GM12878 (cell line): ENCODE measurements around the gene GLRA1. TPM values are rescaled to one million over a fixed set of nuclear protein-coding genes. Genes with fewer than 3 reads are reported as not detected.

Experiments used
- ATAC-seq: fragments of 200-7000 bp; cut with Tn5 transposase; 3 replicates; pipeline ENCODE4 v1.9.1; 2020; ENCODE audit warnings: mild to moderate bottlenecking, moderate library complexity
- BruUV-seq: library from RNA; stranded (reverse); fragments of 400-500 nt; replicated peaks from 2 replicates; lab custom pipeline; 2021; lab: Mats Ljungman, UMichigan
- CTCF ChIA-PET: fragments of 300-600 bp; sonication (Branson Sonifier 250); formaldehyde crosslinking; extraction: SDS; loops from one replicate; lab custom pipeline; 2021; ENCODE audit warnings: inconsistent platforms; lab: Yijun Ruan, JAX
- POLR2A ChIA-PET: fragments of 350-600 bp; formaldehyde crosslinking; extraction: SDS; loops from one replicate; lab custom pipeline; 2021; ENCODE audit warnings: inconsistent platforms; lab: Charles Lee
- RAD21 ChIA-PET: fragments of 300-600 bp; sonication (Branson Sonifier 250); formaldehyde crosslinking; loops from one replicate; lab custom pipeline; 2023; ENCODE audit warnings: antibody characterized with exemption; ENCODE audit not compliant: unreplicated experiment; lab: Charles Lee
- SMC1A ChIA-PET: fragments of 300-600 bp; sonication (Branson Sonifier 250); formaldehyde crosslinking; loops from one replicate; lab custom pipeline; 2023; ENCODE audit not compliant: unreplicated experiment, uncharacterized antibody; lab: Charles Lee
- DNase-seq: peaks from one replicate; pipeline ENCODE4 v3.0.0-alpha.2; 2011; ENCODE audit warnings: low read depth, low spot score
- FAIRE-seq: peaks from 3 replicates; lab custom pipeline; 2011; peaks lifted over from hg19 to GRCh38; lab: Jason Lieb, UNC
- H2AFZ ChIP-seq: 2 replicates; pipeline ENCODE4 v1.6.0; 2011; ENCODE audit warnings: low read depth, low read length, control low read depth; ENCODE audit not compliant: control insufficient read depth
- H3K27ac ChIP-seq: 2 replicates; pipeline ENCODE4 v1.5.1; 2011; ENCODE audit warnings: control low read depth; ENCODE audit not compliant: control insufficient read depth, insufficient read depth
- H3K27me3 ChIP-seq, 2 experiments: replicated peaks in 1 of 2; 2 replicates each; pipeline versions ENCODE4 v1.6.0 to v1.6.1; 2011; ENCODE audit warnings: low read length in 1 of 2; ENCODE audit not compliant: control insufficient read depth in 2 of 2, insufficient read depth in 2 of 2
- H3K36me3 ChIP-seq, 2 experiments: 2 replicates each; pipeline ENCODE4 v1.5.1; 2011; ENCODE audit warnings: low read length in 1 of 2; ENCODE audit not compliant: control insufficient read depth in 2 of 2, insufficient read depth in 2 of 2
- H3K4me1 ChIP-seq: 2 replicates; pipeline ENCODE4 v1.6.1; 2011; ENCODE audit warnings: mild to moderate bottlenecking, low read length, moderate library complexity, mixed read lengths; ENCODE audit not compliant: control insufficient read depth, insufficient read depth
- H3K4me2 ChIP-seq: 2 replicates; pipeline ENCODE4 v1.6.0; 2011; ENCODE audit warnings: control low read depth; ENCODE audit not compliant: control insufficient read depth, insufficient read depth
- H3K4me3 ChIP-seq: fragments of 200-600 bp; sonication (generic); 2 replicates; pipeline ENCODE4 v1.5.1; 2016
- H3K79me2 ChIP-seq: 2 replicates; pipeline ENCODE4 v1.6.0; 2011; ENCODE audit warnings: low read length; ENCODE audit not compliant: control insufficient read depth, insufficient read depth
- H3K9ac ChIP-seq: 2 replicates; pipeline ENCODE4 v1.8.0; 2011; ENCODE audit warnings: low read length, control low read depth, mixed read lengths; ENCODE audit not compliant: control insufficient read depth, insufficient read depth
- H3K9me3 ChIP-seq: replicated peaks from 3 replicates; pipeline ENCODE4 v1.5.1; 2011; ENCODE audit warnings: mild to moderate bottlenecking, low read length; ENCODE audit not compliant: control insufficient read depth, insufficient read depth
- H4K20me1 ChIP-seq: 2 replicates; pipeline ENCODE4 v1.6.0; 2011; ENCODE audit not compliant: control insufficient read depth, insufficient read depth
- CBX3 ChIP-seq: fragments of 200-600 bp; sonication (generic); IDR thresholded peaks from 2 replicates; pipeline ENCODE4 v1.6.1; 2016; ENCODE audit warnings: low read depth, borderline replicate concordance
- CREB1 ChIP-seq: IDR thresholded peaks from 2 replicates; pipeline ENCODE4 v1.6.1; 2012; ENCODE audit warnings: low read depth, mild to moderate bottlenecking, inconsistent platforms
- IKZF1 ChIP-seq: fragments of 450-650 bp; conservative IDR thresholded peaks from 2 replicates; pipeline ENCODE4 v1.6.1; 2017; ENCODE audit warnings: antibody characterized with exemption, mild to moderate bottlenecking
- IKZF2 ChIP-seq, 2 experiments: fragments of 450-650 bp; IDR thresholded peaks; 2 replicates each; pipeline ENCODE4 v1.6.1; 2017; ENCODE audit warnings: mild to moderate bottlenecking in 2 of 2, moderate library complexity in 2 of 2
- JUNB ChIP-seq: IDR thresholded peaks from 2 replicates; pipeline ENCODE4 v1.6.1; 2016; ENCODE audit warnings: antibody characterized with exemption, mild to moderate bottlenecking
- KAT2A ChIP-seq: conservative IDR thresholded peaks from 2 replicates; pipeline ENCODE4 v1.6.1; 2011; ENCODE audit warnings: low read depth, low read length; ENCODE audit not compliant: control insufficient read depth
- MTA2 ChIP-seq: fragments of 450-650 bp; IDR thresholded peaks from 2 replicates; pipeline ENCODE4 v1.6.1; 2016; ENCODE audit warnings: low read depth, mild to moderate bottlenecking, moderate library complexity
- NFIC ChIP-seq: IDR thresholded peaks from 2 replicates; pipeline ENCODE4 v1.6.1; 2012; ENCODE audit warnings: low read depth, mild to moderate bottlenecking, inconsistent platforms, low read length, moderate library complexity
- POU2F2 ChIP-seq: IDR thresholded peaks from 3 replicates; pipeline ENCODE4 v1.6.1; 2011; ENCODE audit warnings: low read depth, mild to moderate bottlenecking, low read length, borderline replicate concordance
- RBBP5 ChIP-seq: fragments of 200-600 bp; sonication (generic); conservative IDR thresholded peaks from 2 replicates; pipeline ENCODE4 v1.6.1; 2016
- RFX5 ChIP-seq: IDR thresholded peaks from 2 replicates; pipeline ENCODE4 v1.6.1; 2011; ENCODE audit warnings: low read depth, low read length, improper control_type of control experiment
- SP1 ChIP-seq: IDR thresholded peaks from one replicate; pipeline ENCODE4 v1.6.1; 2011; ENCODE audit warnings: low read depth, low read length
- TAF1 ChIP-seq: IDR thresholded peaks from 2 replicates; pipeline ENCODE4 v1.6.1; 2011; ENCODE audit warnings: mild to moderate bottlenecking, low read depth, low read length, borderline replicate concordance
- ZNF274 ChIP-seq: IDR thresholded peaks from one replicate; pipeline ENCODE4 v1.8.0; 2011; ENCODE audit not compliant: insufficient read length, insufficient read depth
- WGBS: methylation state at CpG from one replicate; pipeline ENCODE4 v1.1.6; 2016; ENCODE audit warnings: low lambda C conversion rate; ENCODE audit not compliant: insufficient replicate concordance, insufficient coverage; ENCODE audit errors: missing lambda C conversion rate; 5-methylcytosine and 5-hydroxymethylcytosine counted together
- in situ Hi-C: fragments of 300-500 bp; cut with MboI; formaldehyde crosslinking; loops from 9 replicates; pipeline ENCODE4 v1.14.3; 2018; ENCODE audit warnings: mixed read lengths
- intact Hi-C: fragments of 100-400 bp; cut with micrococcal nuclease; formaldehyde crosslinking; loops from one replicate; pipeline ENCODE4 v1.14.2; 2022; ENCODE audit not compliant: unreplicated experiment
- polyA plus RNA-seq, 11 experiments: library from polyadenylated mRNA; depleted of rRNA in 4 of 11; unstranded in 6 of 11; stranded (reverse) in 5 of 11; fragments of >200 nt; fragmentation: Nextera tagmentation in 4 of 11; fragmentation: Illumina TruSeq in 1 of 11; extraction: Ambion mirVana in 4 of 11; extraction: Trizol in 1 of 11; gene quantifications; 1 replicate in 1 of 11; 2 replicates in 10 of 11; pipeline versions ENCODE4 v1.2.1 to v1.2.3, GENCODE V29; 2011 to 2016; ENCODE audit warnings: inconsistent platforms in 2 of 11, missing spikeins in 2 of 11, low read depth in 1 of 11
- total RNA-seq, 4 experiments: library from RNA; depleted of rRNA in 3 of 4; stranded (reverse); fragments of >200 nt in 3 of 4; fragmentation: Illumina TruSeq in 1 of 4; extraction: Trizol in 1 of 4; gene quantifications; 2 replicates each; pipeline versions ENCODE4 v1.2.1 to v1.2.3, GENCODE V29; 2013 to 2021
- TF ChIP-seq, protein P1 (sequence below): fragments of 450-650 bp; formaldehyde crosslinking; IDR thresholded peaks from 2 replicates; pipeline ENCODE4 v1.4.0; 2020; ENCODE audit warnings: mild to moderate bottlenecking, moderate library complexity
- TF ChIP-seq, protein P2 (sequence below): fragments of 450-650 bp; IDR thresholded peaks from 2 replicates; pipeline ENCODE4 v1.6.1; 2017; ENCODE audit warnings: mild to moderate bottlenecking, moderate library complexity

Gene GLRA1
- total and polyA plus RNA-seq, 10 of the 15 experiments (the other 5 are each of a cell fraction or from before 2014, with no cell fraction given) = not detected

DNA sequence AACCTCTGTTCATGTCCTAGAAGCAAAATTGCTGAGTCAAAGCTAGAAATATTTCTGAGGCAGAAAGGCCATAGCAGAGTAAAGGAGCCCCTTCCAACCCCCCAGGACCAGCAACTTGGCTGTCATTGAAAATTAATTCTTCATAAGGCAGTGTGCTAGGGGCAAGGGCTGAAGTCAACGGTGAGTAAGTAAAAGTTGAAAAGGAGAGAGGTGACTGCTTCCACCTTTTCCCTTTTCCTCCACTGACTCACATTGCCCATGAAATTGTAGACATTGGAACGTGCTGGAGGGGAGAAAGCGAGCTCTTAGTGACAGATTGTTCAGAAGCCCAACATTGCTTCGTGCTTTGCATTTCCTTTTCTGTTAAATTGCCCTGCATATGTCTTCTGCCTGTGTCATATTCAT is 19.1 kb downstream of the GLRA1 start:
- Histone ChIP-seq H3K79me2 (no peaks in the 10 kb centered on the region), H3K9ac (no peak overlapping the region), H3K4me2 (peak overlapping the region; percentile 62; the same call in 1 of the 2 replicates), H3K27ac (no peak overlapping the region), H3K4me1 (peaks cover 25% of the 10 kb centered on the region), H2AFZ (no peak overlapping the region), H3K36me3 (no peaks in the 10 kb centered on the region), H3K9me3 (no peaks in the 10 kb centered on the region), H3K4me3 (no peak overlapping the region), H4K20me1 (no peaks in the 10 kb centered on the region), H3K27me3 (no peaks in the 10 kb centered on the region)
- ChIA-PET RAD21 (interaction anchor here (1.9 kb wide), 1 partner anchor 80 kb away, joined by 7 read pairs; no protein-coding TSS in a partner anchor), SMC1A (interaction anchor here (1.1 to 1.7 kb wide), 4 partner anchors 18 to 80 kb away, joined by 3 to 9 read pairs (median 4); no protein-coding TSS in a partner anchor), POLR2A (no interaction called here), CTCF (interaction anchor here (0.9 to 1.4 kb wide), 3 partner anchors 9 to 80 kb away, joined by 3 to 6 read pairs (median 3); no protein-coding TSS in a partner anchor)
- ATAC-seq = peak; percentile 6; the same call in 1 of the 3 replicates
- BruUV-seq = no TSS peak
- 57% methylated on average over 4 of the region's 4 CpGs for WGBS
- in situ Hi-C loops (no loop called here), intact Hi-C loops (no loop called here)
- DNase-seq = no peak
- 0 out of 2 replicates have a peak, but pooled peaks have one; percentile 8 for TF ChIP-seq IKZF1
- no peak for TF ChIP-seq RFX5
- TF ChIP-seq RBBP5 = no peak
- peak; percentile 45; the same call in 1 of the 2 replicates for TF ChIP-seq NFIC
- TF ChIP-seq CBX3 = no peak
- no peak for TF ChIP-seq POU2F2
- TF ChIP-seq KAT2A = no peak
- no peak for TF ChIP-seq IKZF2 (IDR thresholded peaks at IDR 0.05)
- peak; percentile 71 for TF ChIP-seq JUNB
- TF ChIP-seq MTA2 = no peak
- TF ChIP-seq, protein P1, sequence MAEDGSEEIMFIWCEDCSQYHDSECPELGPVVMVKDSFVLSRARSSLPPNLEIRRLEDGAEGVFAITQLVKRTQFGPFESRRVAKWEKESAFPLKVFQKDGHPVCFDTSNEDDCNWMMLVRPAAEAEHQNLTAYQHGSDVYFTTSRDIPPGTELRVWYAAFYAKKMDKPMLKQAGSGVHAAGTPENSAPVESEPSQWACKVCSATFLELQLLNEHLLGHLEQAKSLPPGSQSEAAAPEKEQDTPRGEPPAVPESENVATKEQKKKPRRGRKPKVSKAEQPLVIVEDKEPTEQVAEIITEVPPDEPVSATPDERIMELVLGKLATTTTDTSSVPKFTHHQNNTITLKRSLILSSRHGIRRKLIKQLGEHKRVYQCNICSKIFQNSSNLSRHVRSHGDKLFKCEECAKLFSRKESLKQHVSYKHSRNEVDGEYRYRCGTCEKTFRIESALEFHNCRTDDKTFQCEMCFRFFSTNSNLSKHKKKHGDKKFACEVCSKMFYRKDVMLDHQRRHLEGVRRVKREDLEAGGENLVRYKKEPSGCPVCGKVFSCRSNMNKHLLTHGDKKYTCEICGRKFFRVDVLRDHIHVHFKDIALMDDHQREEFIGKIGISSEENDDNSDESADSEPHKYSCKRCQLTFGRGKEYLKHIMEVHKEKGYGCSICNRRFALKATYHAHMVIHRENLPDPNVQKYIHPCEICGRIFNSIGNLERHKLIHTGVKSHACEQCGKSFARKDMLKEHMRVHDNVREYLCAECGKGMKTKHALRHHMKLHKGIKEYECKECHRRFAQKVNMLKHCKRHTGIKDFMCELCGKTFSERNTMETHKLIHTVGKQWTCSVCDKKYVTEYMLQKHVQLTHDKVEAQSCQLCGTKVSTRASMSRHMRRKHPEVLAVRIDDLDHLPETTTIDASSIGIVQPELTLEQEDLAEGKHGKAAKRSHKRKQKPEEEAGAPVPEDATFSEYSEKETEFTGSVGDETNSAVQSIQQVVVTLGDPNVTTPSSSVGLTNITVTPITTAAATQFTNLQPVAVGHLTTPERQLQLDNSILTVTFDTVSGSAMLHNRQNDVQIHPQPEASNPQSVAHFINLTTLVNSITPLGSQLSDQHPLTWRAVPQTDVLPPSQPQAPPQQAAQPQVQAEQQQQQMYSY (CRISPR knock-in tag) = no peak
- TF ChIP-seq TAF1 = no peak
- TF ChIP-seq CREB1 = no peak
- no peak for TF ChIP-seq SP1
- TF ChIP-seq, protein P2, sequence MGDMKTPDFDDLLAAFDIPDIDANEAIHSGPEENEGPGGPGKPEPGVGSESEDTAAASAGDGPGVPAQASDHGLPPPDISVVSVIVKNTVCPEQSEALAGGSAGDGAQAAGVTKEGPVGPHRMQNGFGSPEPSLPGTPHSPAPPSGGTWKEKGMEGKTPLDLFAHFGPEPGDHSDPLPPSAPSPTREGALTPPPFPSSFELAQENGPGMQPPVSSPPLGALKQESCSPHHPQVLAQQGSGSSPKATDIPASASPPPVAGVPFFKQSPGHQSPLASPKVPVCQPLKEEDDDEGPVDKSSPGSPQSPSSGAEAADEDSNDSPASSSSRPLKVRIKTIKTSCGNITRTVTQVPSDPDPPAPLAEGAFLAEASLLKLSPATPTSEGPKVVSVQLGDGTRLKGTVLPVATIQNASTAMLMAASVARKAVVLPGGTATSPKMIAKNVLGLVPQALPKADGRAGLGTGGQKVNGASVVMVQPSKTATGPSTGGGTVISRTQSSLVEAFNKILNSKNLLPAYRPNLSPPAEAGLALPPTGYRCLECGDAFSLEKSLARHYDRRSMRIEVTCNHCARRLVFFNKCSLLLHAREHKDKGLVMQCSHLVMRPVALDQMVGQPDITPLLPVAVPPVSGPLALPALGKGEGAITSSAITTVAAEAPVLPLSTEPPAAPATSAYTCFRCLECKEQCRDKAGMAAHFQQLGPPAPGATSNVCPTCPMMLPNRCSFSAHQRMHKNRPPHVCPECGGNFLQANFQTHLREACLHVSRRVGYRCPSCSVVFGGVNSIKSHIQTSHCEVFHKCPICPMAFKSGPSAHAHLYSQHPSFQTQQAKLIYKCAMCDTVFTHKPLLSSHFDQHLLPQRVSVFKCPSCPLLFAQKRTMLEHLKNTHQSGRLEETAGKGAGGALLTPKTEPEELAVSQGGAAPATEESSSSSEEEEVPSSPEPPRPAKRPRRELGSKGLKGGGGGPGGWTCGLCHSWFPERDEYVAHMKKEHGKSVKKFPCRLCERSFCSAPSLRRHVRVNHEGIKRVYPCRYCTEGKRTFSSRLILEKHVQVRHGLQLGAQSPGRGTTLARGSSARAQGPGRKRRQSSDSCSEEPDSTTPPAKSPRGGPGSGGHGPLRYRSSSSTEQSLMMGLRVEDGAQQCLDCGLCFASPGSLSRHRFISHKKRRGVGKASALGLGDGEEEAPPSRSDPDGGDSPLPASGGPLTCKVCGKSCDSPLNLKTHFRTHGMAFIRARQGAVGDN = no peak
- TF ChIP-seq ZNF274 = no peak
- no peak for FAIRE-seq
